Mesenteric fat pad (tissue), 1 donor: Measurements from ENCODE around the gene LONRF2. TPM values are rescaled to one million over a fixed set of nuclear protein-coding genes. Genes with fewer than 3 reads are reported as not detected.
"Not testable (repeated sequence)": the region's sequence is repeated elsewhere in the genome, so short reads cannot be mapped to it uniquely, and the experiment has no call there.

Source experiments
- DNase-seq: peaks from one replicate; pipeline ENCODE4 v3.0.0-alpha.2; 2020; ENCODE audit warnings: low spot score
- total RNA-seq: library from RNA; stranded (reverse); fragmentation: NEBNext Ultra II Directional; extraction: Animal tissue kit (Norgen Biotek cat#: 25700); gene quantifications from one replicate; pipeline ENCODE4 v1.2.1, GENCODE V29; 2021
- donor health status: DM: yes; HTN: yes; CAD: no.

Gene LONRF2
- total RNA-seq, 1 donor from 2014 or later: 5.9 TPM

GRCh38 chr2:100256416-100256815 lies 65.9 kb downstream of the LONRF2 start:
- DNase-seq: no peak

- no peak for DNase-seq
Observed at GRCh38 chr2:100254646-100255210, 67.6 kb downstream of the LONRF2 start.

- no peak for DNase-seq
Observed at GRCh38 chr2:100253786-100254185, 68.5 kb downstream of the LONRF2 start.

- no peak for DNase-seq
Observed at GRCh38 chr2:100252811-100253698, 69.2 kb downstream of the LONRF2 start.

- no peak for DNase-seq
Observed at GRCh38 chr2:100250645-100251044, 71.7 kb downstream of the LONRF2 start.

GRCh38 chr2:100248971-100249370 lies 73.3 kb downstream of the LONRF2 start:
- DNase-seq: no peak

GRCh38 chr2:100248556-100248955 lies 73.7 kb downstream of the LONRF2 start:
- not testable (repeated sequence) for DNase-seq

- no peak for DNase-seq
Observed at GRCh38 chr2:100248044-100248330, 74.3 kb downstream of the LONRF2 start.

GRCh38 chr2:100247256-100248043 lies 74.9 kb downstream of the LONRF2 start:
- no peak for DNase-seq

- no peak for DNase-seq
Observed at GRCh38 chr2:100246163-100247145, 75.8 kb downstream of the LONRF2 start.

- no peak for DNase-seq
Observed at GRCh38 chr2:100245681-100246080, 76.6 kb downstream of the LONRF2 start.

- DNase-seq: no peak
Observed at GRCh38 chr2:100244881-100245605, 77.3 kb downstream of the LONRF2 start.

GRCh38 chr2:100243631-100244030 lies 78.7 kb downstream of the LONRF2 start:
- DNase-seq: no peak

GRCh38 chr2:100242891-100243619 lies 79.2 kb downstream of the LONRF2 start:
- DNase-seq: no peak

GRCh38 chr2:100242476-100242875 lies 79.8 kb downstream of the LONRF2 start:
- no peak for DNase-seq

GRCh38 chr2:100241236-100241635 lies 81.1 kb downstream of the LONRF2 start:
- DNase-seq: no peak

GRCh38 chr2:100240386-100240785 lies 81.9 kb downstream of the LONRF2 start:
- DNase-seq: no peak

- DNase-seq: no peak
Observed at GRCh38 chr2:100239486-100240210, 82.7 kb downstream of the LONRF2 start.

GRCh38 chr2:100238471-100238870 lies 83.8 kb downstream of the LONRF2 start:
- no peak for DNase-seq
